ENCODE data around the gene SLC25A38. TPM values are rescaled to one million over a fixed set of nuclear protein-coding genes. Genes with fewer than 3 reads are reported as not detected.
A peak's percentile ranks its signal among the peaks of the same experiment; 100 is the strongest.

Gene SLC25A38
- total and polyA plus RNA-seq, 9 of the 15 experiments (the other 6 are each of a cell fraction or from before 2014, with no cell fraction given), result 13.5 to 51.1 (median 30.6) TPM

GRCh38 chr3:39383045-39383880, at the start of gene SLC25A38 (continued):
- TF ChIP-seq, protein P1, sequence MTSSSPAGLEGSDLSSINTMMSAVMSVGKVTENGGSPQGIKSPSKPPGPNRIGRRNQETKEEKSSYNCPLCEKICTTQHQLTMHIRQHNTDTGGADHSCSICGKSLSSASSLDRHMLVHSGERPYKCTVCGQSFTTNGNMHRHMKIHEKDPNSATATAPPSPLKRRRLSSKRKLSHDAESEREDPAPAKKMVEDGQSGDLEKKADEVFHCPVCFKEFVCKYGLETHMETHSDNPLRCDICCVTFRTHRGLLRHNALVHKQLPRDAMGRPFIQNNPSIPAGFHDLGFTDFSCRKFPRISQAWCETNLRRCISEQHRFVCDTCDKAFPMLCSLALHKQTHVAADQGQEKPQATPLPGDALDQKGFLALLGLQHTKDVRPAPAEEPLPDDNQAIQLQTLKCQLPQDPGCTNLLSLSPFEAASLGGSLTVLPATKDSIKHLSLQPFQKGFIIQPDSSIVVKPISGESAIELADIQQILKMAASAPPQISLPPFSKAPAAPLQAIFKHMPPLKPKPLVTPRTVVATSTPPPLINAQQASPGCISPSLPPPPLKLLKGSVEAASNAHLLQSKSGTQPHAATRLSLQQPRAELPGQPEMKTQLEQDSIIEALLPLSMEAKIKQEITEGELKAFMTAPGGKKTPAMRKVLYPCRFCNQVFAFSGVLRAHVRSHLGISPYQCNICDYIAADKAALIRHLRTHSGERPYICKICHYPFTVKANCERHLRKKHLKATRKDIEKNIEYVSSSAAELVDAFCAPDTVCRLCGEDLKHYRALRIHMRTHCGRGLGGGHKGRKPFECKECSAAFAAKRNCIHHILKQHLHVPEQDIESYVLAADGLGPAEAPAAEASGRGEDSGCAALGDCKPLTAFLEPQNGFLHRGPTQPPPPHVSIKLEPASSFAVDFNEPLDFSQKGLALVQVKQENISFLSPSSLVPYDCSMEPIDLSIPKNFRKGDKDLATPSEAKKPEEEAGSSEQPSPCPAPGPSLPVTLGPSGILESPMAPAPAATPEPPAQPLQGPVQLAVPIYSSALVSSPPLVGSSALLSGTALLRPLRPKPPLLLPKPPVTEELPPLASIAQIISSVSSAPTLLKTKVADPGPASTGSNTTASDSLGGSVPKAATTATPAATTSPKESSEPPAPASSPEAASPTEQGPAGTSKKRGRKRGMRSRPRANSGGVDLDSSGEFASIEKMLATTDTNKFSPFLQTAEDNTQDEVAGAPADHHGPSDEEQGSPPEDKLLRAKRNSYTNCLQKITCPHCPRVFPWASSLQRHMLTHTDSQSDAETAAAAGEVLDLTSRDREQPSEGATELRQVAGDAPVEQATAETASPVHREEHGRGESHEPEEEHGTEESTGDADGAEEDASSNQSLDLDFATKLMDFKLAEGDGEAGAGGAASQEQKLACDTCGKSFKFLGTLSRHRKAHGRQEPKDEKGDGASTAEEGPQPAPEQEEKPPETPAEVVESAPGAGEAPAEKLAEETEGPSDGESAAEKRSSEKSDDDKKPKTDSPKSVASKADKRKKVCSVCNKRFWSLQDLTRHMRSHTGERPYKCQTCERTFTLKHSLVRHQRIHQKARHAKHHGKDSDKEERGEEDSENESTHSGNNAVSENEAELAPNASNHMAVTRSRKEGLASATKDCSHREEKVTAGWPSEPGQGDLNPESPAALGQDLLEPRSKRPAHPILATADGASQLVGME (CRISPR knock-in tag; IDR thresholded peaks at IDR 0.05), result 0 out of 2 replicates have a peak, but pooled peaks have one; percentile 34
- TF ChIP-seq ZNF583 (CRISPR knock-in tag; IDR thresholded peaks at IDR 0.05) (no peak), AFF1 (IDR thresholded peaks at IDR 0.05; ENCODE audit: low read depth in 1 of 2, partially characterized antibody in 2 of 2) (no peak), KAT7 (CRISPR knock-in tag; IDR thresholded peaks at IDR 0.05; ENCODE audit: borderline replicate concordance) (peak; percentile 78; the same call in 1 of the 2 replicates), NBN (IDR thresholded peaks at IDR 0.05; ENCODE audit: low read depth) (peak; percentile 8), CCNT2 (IDR thresholded peaks at IDR 0.05; ENCODE audit: borderline replicate concordance, extremely low read depth, insufficient read length, low read depth, low read length) (peak; percentile 22), POLR2G (IDR thresholded peaks at IDR 0.05; ENCODE audit: low read depth, low read length) (peak; percentile 82)
- TF ChIP-seq, protein P2, sequence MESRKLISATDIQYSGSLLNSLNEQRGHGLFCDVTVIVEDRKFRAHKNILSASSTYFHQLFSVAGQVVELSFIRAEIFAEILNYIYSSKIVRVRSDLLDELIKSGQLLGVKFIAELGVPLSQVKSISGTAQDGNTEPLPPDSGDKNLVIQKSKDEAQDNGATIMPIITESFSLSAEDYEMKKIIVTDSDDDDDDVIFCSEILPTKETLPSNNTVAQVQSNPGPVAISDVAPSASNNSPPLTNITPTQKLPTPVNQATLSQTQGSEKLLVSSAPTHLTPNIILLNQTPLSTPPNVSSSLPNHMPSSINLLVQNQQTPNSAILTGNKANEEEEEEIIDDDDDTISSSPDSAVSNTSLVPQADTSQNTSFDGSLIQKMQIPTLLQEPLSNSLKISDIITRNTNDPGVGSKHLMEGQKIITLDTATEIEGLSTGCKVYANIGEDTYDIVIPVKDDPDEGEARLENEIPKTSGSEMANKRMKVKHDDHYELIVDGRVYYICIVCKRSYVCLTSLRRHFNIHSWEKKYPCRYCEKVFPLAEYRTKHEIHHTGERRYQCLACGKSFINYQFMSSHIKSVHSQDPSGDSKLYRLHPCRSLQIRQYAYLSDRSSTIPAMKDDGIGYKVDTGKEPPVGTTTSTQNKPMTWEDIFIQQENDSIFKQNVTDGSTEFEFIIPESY (CRISPR knock-in tag; IDR thresholded peaks at IDR 0.05), result 0 out of 2 replicates have a peak, but pooled peaks have one; percentile 42
- TF ChIP-seq, protein P3, sequence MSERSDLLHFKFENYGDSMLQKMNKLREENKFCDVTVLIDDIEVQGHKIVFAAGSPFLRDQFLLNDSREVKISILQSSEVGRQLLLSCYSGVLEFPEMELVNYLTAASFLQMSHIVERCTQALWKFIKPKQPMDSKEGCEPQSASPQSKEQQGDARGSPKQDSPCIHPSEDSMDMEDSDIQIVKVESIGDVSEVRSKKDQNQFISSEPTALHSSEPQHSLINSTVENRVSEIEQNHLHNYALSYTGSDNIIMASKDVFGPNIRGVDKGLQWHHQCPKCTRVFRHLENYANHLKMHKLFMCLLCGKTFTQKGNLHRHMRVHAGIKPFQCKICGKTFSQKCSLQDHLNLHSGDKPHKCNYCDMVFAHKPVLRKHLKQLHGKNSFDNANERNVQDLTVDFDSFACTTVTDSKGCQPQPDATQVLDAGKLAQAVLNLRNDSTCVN (CRISPR knock-in tag; IDR thresholded peaks at IDR 0.05), result 0 out of 2 replicates have a peak, but pooled peaks have one; percentile 10
- TF ChIP-seq, protein P4, sequence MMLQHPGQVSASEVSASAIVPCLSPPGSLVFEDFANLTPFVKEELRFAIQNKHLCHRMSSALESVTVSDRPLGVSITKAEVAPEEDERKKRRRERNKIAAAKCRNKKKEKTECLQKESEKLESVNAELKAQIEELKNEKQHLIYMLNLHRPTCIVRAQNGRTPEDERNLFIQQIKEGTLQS (IDR thresholded peaks at IDR 0.05), result no peak
- TF ChIP-seq, protein P4 (CRISPR knock-in tag; conservative IDR thresholded peaks at IDR 0.05), result peak; percentile 85

Data from K562 (cell line).